H1 (cell line): Measurements from ENCODE around the gene EIF3J. TPM values are rescaled to one million over a fixed set of nuclear protein-coding genes. Genes with fewer than 3 reads are reported as not detected.

Source experiments
- ASH2L ChIP-seq: fragments of 200-600, 300-600 bp; sonication (generic); IDR thresholded peaks from one replicate; pipeline ENCODE4 v1.7.1; 2017; ENCODE audit warnings: low read length
- EZH2 ChIP-seq: fragments of 200-600 bp; sonication (generic); IDR thresholded peaks from 2 replicates; pipeline ENCODE4 v1.7.1; 2012; ENCODE audit warnings: low read depth, mild to moderate bottlenecking, moderate library complexity, low read length, inconsistent platforms; ENCODE audit not compliant: severe bottlenecking
- HDAC6 ChIP-seq: IDR thresholded peaks from one replicate; pipeline ENCODE4 v1.7.1; 2012; ENCODE audit warnings: low read depth, mild to moderate bottlenecking, inconsistent platforms, low read length, moderate library complexity
- JUND ChIP-seq: IDR thresholded peaks from 2 replicates; pipeline ENCODE4 v1.6.1; 2011; ENCODE audit warnings: mild to moderate bottlenecking, improper control_type of control experiment, low read length
- KDM4A ChIP-seq: IDR thresholded peaks from one replicate; pipeline ENCODE4 v1.7.1; 2012; ENCODE audit warnings: low read depth, mild to moderate bottlenecking, moderate library complexity, low read length, inconsistent platforms; ENCODE audit not compliant: severe bottlenecking
- POLR2AphosphoS5 ChIP-seq: IDR thresholded peaks from 2 replicates; pipeline ENCODE4 v1.6.1; 2011; ENCODE audit warnings: low read depth, low read length
- RAD21 ChIP-seq, 2 experiments: IDR thresholded peaks in 1 of 2; conservative IDR thresholded peaks in 1 of 2; 2 replicates each; pipeline ENCODE4 v1.6.1; 2011; ENCODE audit warnings: low read depth in 2 of 2, low read length in 2 of 2, improper control_type of control experiment in 1 of 2, inconsistent platforms in 1 of 2, mild to moderate bottlenecking in 1 of 2, moderate library complexity in 1 of 2
- SP1 ChIP-seq: IDR thresholded peaks from 2 replicates; pipeline ENCODE4 v1.6.1; 2011; ENCODE audit warnings: low read depth, low read length
- TAF7 ChIP-seq: optimal IDR thresholded peaks from 2 replicates; pipeline ENCODE3; 2011; ENCODE audit warnings: low read depth, mild to moderate bottlenecking, inconsistent platforms, low read length, moderate library complexity, borderline replicate concordance
- YY1 ChIP-seq: IDR thresholded peaks from 2 replicates; pipeline ENCODE4 v1.6.1; 2011; ENCODE audit warnings: low read depth, mild to moderate bottlenecking, low read length
- ZNF274 ChIP-seq: IDR thresholded peaks from 2 replicates; pipeline ENCODE4 v1.7.0; 2012; ENCODE audit warnings: low read length, borderline replicate concordance; ENCODE audit errors: extremely low read depth
- polyA plus RNA-seq, 7 experiments: library from polyadenylated mRNA; depleted of rRNA in 3 of 7; stranded (reverse) in 5 of 7; unstranded in 2 of 7; fragments of >200 nt in 5 of 7; fragments of 200-250 nt in 2 of 7; gene quantifications; 1 replicate in 5 of 7; 2 replicates in 1 of 7; 4 replicates in 1 of 7; pipeline versions ENCODE4 v1.2.1 to v1.2.3, GENCODE V29; 2011 to 2013; ENCODE audit warnings: missing spikeins in 2 of 7, mixed read lengths in 2 of 7
- total RNA-seq: library from RNA; stranded (reverse); fragmentation: NEBNext Ultra II Directional; extraction: Animal tissue kit (Norgen Biotek cat#: 25700); gene quantifications from 2 replicates; pipeline ENCODE4 v1.2.1, GENCODE V29; 2021

EIF3J gene
- total and polyA plus RNA-seq, 2 of the 8 experiments (the other 6 are each of a cell fraction or from before 2014, with no cell fraction given): 26.8 to 119 TPM

DNA sequence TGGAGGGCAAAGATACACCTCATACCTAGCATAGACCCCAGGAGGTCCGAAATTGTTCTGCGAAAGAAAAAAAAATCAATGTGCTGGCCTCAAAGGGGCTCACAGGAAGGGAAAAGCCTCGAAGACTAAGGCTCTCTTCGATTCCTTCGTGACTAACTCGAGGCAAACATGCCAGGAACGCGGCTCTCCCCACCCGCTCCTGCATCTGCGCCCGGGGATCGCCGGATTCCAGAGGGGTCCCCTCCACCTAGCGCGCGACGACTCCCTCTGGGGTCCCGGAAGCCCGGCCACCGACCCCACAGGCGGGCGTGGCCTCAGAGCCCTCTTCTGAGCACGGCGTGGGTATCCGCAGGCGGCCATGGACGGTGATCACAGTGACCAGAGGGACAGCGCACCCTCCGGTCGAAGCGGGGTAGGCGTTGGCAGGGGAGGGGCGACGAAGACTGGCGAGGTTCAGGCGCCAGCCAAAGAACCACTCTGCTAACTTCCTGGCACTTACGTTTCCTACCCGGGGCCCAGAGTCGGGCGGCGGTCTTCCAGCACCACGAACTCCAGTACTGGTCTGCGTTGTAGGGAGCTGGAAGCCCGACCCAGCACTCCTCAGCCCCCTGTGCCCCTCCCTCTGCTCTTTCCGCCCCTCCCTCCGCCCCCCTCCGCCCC is 515 bp upstream of the EIF3J start (continued):
- TF ChIP-seq SP1: no peak
- TF ChIP-seq EZH2: no peak
- peak; percentile 25 for TF ChIP-seq ASH2L
- TF ChIP-seq POLR2AphosphoS5: peak; percentile 81
- peak; percentile 91 for TF ChIP-seq KDM4A
- peak; percentile 49 for TF ChIP-seq TAF7
- TF ChIP-seq RAD21 (IDR thresholded peaks at IDR 0.05 in 1 of 2, conservative IDR thresholded peaks at IDR 0.05 in 1 of 2; ENCODE audit: low read depth in 2 of 2, low read length in 2 of 2): peak in 1 of 2 experiments; percentile 20; a peak in 2 of 4 replicates
- TF ChIP-seq HDAC6: no peak
- peak; percentile 82 for TF ChIP-seq YY1
- no peak for TF ChIP-seq JUND
- no peak for TF ChIP-seq ZNF274
